Activated T-helper 9 cell treated with anti-CD3 and anti-CD28 coated beads, Interleukin-2, amount 50 U/mL, for 16 hours (primary cell): ENCODE data around the gene MAP2K7.
"Not testable (repeated sequence)": the region's sequence is repeated elsewhere in the genome, so short reads cannot be mapped to it uniquely, and the experiment has no call there.

Experiments
- DNase-seq: peaks from one replicate; pipeline ENCODE4 v3.0.0-alpha.2; 2020; ENCODE audit warnings: low read depth

MAP2K7 gene

GRCh38 chr19:7932276-7932929 lies 28.7 kb downstream of the MAP2K7 start:
- no peak for DNase-seq

- no peak for DNase-seq
Measured at GRCh38 chr19:7932930-7933300, 29.2 kb downstream of the MAP2K7 start.

GRCh38 chr19:7933411-7933810 lies 29.7 kb downstream of the MAP2K7 start:
- DNase-seq = no peak

GRCh38 chr19:7933828-7934725 lies 30.4 kb downstream of the MAP2K7 start:
- DNase-seq = no peak

GRCh38 chr19:7934766-7935165 lies 31.1 kb downstream of the MAP2K7 start:
- no peak for DNase-seq

- no peak for DNase-seq
Measured at GRCh38 chr19:7940841-7941240, 37.2 kb downstream of the MAP2K7 start.

GRCh38 chr19:7941895-7942596 lies 38.4 kb downstream of the MAP2K7 start:
- no peak for DNase-seq

GRCh38 chr19:7942981-7943443 lies 39.3 kb downstream of the MAP2K7 start:
- no peak for DNase-seq

- peak; percentile 98 for DNase-seq
Measured at GRCh38 chr19:7943444-7944176, 39.9 kb downstream of the MAP2K7 start, which contains the start of gene TIMM44. Gene TIMM44, minus strand, starts transcription at chr19:7943666. Its CDS starts 15 bp downstream, at chr19:7943651.

- DNase-seq = peak; percentile 77
Measured at GRCh38 chr19:7944177-7944761, 40.6 kb downstream of the MAP2K7 start.

- DNase-seq = no peak
Measured at GRCh38 chr19:7947939-7948338, 44.3 kb downstream of the MAP2K7 start.

- DNase-seq = no peak
Measured at GRCh38 chr19:7953060-7953459, 49.4 kb downstream of the MAP2K7 start.

- no peak for DNase-seq
Measured at GRCh38 chr19:7953576-7953975, 49.9 kb downstream of the MAP2K7 start.

GRCh38 chr19:7955696-7956095 lies 52.0 kb downstream of the MAP2K7 start:
- DNase-seq = no peak

GRCh38 chr19:7959211-7959610 lies 55.5 kb downstream of the MAP2K7 start:
- no peak for DNase-seq

- not testable (repeated sequence) for DNase-seq
Measured at GRCh38 chr19:7961082-7961481, 57.4 kb downstream of the MAP2K7 start.

- DNase-seq = no peak
Measured at GRCh38 chr19:7961920-7962626, 58.4 kb downstream of the MAP2K7 start.

GRCh38 chr19:7962644-7963268 lies 59.1 kb downstream of the MAP2K7 start:
- DNase-seq = no peak

GRCh38 chr19:7963566-7963965 lies 59.9 kb downstream of the MAP2K7 start:
- no peak for DNase-seq
